OCI-LY1 (cell line): ENCODE data around the gene TFE3.
A peak's percentile ranks its signal among the peaks of the same experiment; 100 is the strongest.

Source experiments
- H2AFZ ChIP-seq: fragments of 200-600 bp; sonication (generic), shearing (Covaris generic); 2 replicates; pipeline ENCODE4 v1.6.0; 2014; ENCODE audit warnings: antibody characterized with exemption, mild to moderate bottlenecking, low read length
- H3F3A ChIP-seq: fragments of 200-600 bp; sonication (generic), shearing (Covaris generic); 2 replicates; pipeline ENCODE4 v1.6.0; 2014; ENCODE audit warnings: mild to moderate bottlenecking, antibody characterized with exemption, low read length, moderate library complexity; ENCODE audit not compliant: insufficient read depth
- H3K27ac ChIP-seq: fragments of 200-600 bp; sonication (generic); 2 replicates; pipeline ENCODE4 v1.5.1; 2014; ENCODE audit warnings: low read length, mixed run types, mild to moderate bottlenecking, low read depth; ENCODE audit not compliant: poor library complexity, severe bottlenecking
- H3K27me3 ChIP-seq: fragments of 200-600 bp; sonication (generic); 2 replicates; pipeline ENCODE4 v1.6.0; 2014; ENCODE audit warnings: antibody characterized with exemption, mild to moderate bottlenecking, low read length, moderate library complexity; ENCODE audit not compliant: insufficient read depth
- H3K36me3 ChIP-seq: fragments of 200-600 bp; sonication (generic); 2 replicates; pipeline ENCODE4 v1.6.1; 2014; ENCODE audit warnings: mild to moderate bottlenecking, antibody characterized with exemption, low read length, moderate library complexity, mixed read lengths; ENCODE audit not compliant: insufficient read depth
- H3K4me1 ChIP-seq: fragments of 200-600 bp; sonication (generic); 2 replicates; pipeline ENCODE4 v1.5.1; 2014; ENCODE audit warnings: mild to moderate bottlenecking, low read length, moderate library complexity; ENCODE audit not compliant: insufficient read depth, severe bottlenecking
- H3K4me2 ChIP-seq: fragments of 200-600 bp; sonication (generic), shearing (Covaris generic); 2 replicates; pipeline ENCODE4 v1.6.1; 2014; ENCODE audit warnings: low read length
- H3K4me3 ChIP-seq: fragments of 200-600 bp; sonication (generic); 2 replicates; pipeline ENCODE4 v1.5.1; 2014; ENCODE audit warnings: low read length, low read depth, mild to moderate bottlenecking, mixed read lengths; ENCODE audit not compliant: poor library complexity, severe bottlenecking
- H3K79me2 ChIP-seq: fragments of 200-600 bp; shearing (Covaris generic); 2 replicates; pipeline ENCODE4 v1.6.1; 2016; ENCODE audit warnings: mixed run types, low read length, mixed read lengths; ENCODE audit not compliant: insufficient read depth
- H3K9ac ChIP-seq: fragments of 200-600 bp; sonication (generic), shearing (Covaris generic); 2 replicates; pipeline ENCODE4 v1.6.1; 2014; ENCODE audit warnings: mild to moderate bottlenecking, low read length, mixed read lengths
- H3K9me2 ChIP-seq: fragments of 200-600 bp; sonication (generic), shearing (Covaris generic); 2 replicates; pipeline ENCODE4 v1.6.1; 2014; ENCODE audit warnings: low read depth, mild to moderate bottlenecking, low read length, mixed read lengths
- H3K9me3 ChIP-seq: fragments of 200-600 bp; shearing (Covaris generic); 2 replicates; pipeline ENCODE4 v1.6.1; 2014; ENCODE audit warnings: low read length, mixed read lengths
- H4K20me1 ChIP-seq: fragments of 200-600 bp; sonication (generic), shearing (Covaris generic); 2 replicates; pipeline ENCODE4 v1.6.0; 2016; ENCODE audit warnings: mild to moderate bottlenecking, low read length; ENCODE audit not compliant: insufficient read depth
- CTCF ChIP-seq: fragments of 200-600 bp; sonication (generic), shearing (Covaris generic); IDR thresholded peaks from 2 replicates; pipeline ENCODE4 v1.5.1; 2017; ENCODE audit warnings: mild to moderate bottlenecking, antibody characterized with exemption, low read length, moderate library complexity, mixed read lengths
- EZH2 ChIP-seq: fragments of 200-600 bp; sonication (generic), shearing (Covaris generic); IDR thresholded peaks from 2 replicates; pipeline ENCODE4 v1.8.0; 2017; ENCODE audit warnings: borderline replicate concordance, mixed run types, mild to moderate bottlenecking, antibody characterized with exemption, low read length, moderate library complexity, mixed read lengths

TFE3 gene

GRCh38 chrX:49073601-49074575, 30.7 kb upstream of the TFE3 start, which contains the start of gene PRAF2:
PRAF2 (minus strand) TSS chrX:49074002; CDS start chrX:49073987, 15 bp downstream.
- H4K20me1 ChIP-seq = no peaks in the 10 kb centered on the region

GRCh38 chrX:49072712-49073095, 29.5 kb upstream of the TFE3 start:
- Histone ChIP-seq H3F3A (no peaks in the 10 kb centered on the region), H3K4me2 (peak overlapping the region; percentile 86), H2AFZ (no peak overlapping the region), H4K20me1 (no peaks in the 10 kb centered on the region), H3K4me3 (peak overlapping the region; percentile 97), H3K9me2 (no peaks in the 10 kb centered on the region), H3K79me2 (no peaks in the 10 kb centered on the region; the same call in 1 of the 2 replicates), H3K36me3 (peaks cover 8% of the 10 kb centered on the region; the same call in 1 of the 2 replicates), H3K9ac (peak overlapping the region; percentile 92; the same call in 1 of the 2 replicates), H3K9me3 (no peaks in the 10 kb centered on the region), H3K4me1 (peaks cover 17% of the 10 kb centered on the region), H3K27ac (no peak overlapping the region), H3K27me3 (no peaks in the 10 kb centered on the region)
- TF ChIP-seq CTCF (no peak), EZH2 (no peak)

More at GRCh38 chrX:49073601-49074575, 30.7 kb upstream of the TFE3 start, which contains the start of gene PRAF2:
- H3K36me3 ChIP-seq = peaks cover 8% of the 10 kb centered on the region; the same call in 1 of the 2 replicates
- H3F3A ChIP-seq = no peaks in the 10 kb centered on the region
- peak within 1 kb of the TSS; percentile 97 for H3K4me3 ChIP-seq
- TF ChIP-seq EZH2 (no peak), CTCF (no peak)
- H3K9me3 ChIP-seq = no peaks in the 10 kb centered on the region
- H3K9ac ChIP-seq = peak within 1 kb of the TSS; percentile 92
- H3K27me3 ChIP-seq = no peaks in the 10 kb centered on the region
- peak within 1 kb of the TSS; percentile 86 for H3K4me2 ChIP-seq
- H3K9me2 ChIP-seq = no peaks in the 10 kb centered on the region
- peaks cover 19% of the 10 kb centered on the region for H3K4me1 ChIP-seq
- no peaks in the 10 kb centered on the region; the same call in 1 of the 2 replicates for H3K79me2 ChIP-seq
- peak within 1 kb of the TSS; percentile 55 for H3K27ac ChIP-seq
- H2AFZ ChIP-seq = no peak within 1 kb of the TSS

- Histone ChIP-seq H3K4me1 (peaks cover 17% of the 10 kb centered on the region), H3K79me2 (no peaks in the 10 kb centered on the region; the same call in 1 of the 2 replicates), H3K9me3 (no peaks in the 10 kb centered on the region), H3K9me2 (no peaks in the 10 kb centered on the region), H3K4me3 (no peak overlapping the region), H4K20me1 (no peaks in the 10 kb centered on the region), H3K36me3 (peaks cover 3% of the 10 kb centered on the region; the same call in 1 of the 2 replicates), H3F3A (no peaks in the 10 kb centered on the region), H3K27ac (no peak overlapping the region), H3K4me2 (no peak overlapping the region), H3K27me3 (no peaks in the 10 kb centered on the region), H3K9ac (no peak overlapping the region), H2AFZ (no peak overlapping the region)
- TF ChIP-seq EZH2 (no peak), CTCF (no peak)
Observed at GRCh38 chrX:49071877-49072711, 28.9 kb upstream of the TFE3 start.
